Measurements from ENCODE around the gene C1QA. TPM values are rescaled to one million over a fixed set of nuclear protein-coding genes. Genes with fewer than 3 reads are reported as not detected.

The C1QA gene
- total RNA-seq, 1 experiment from 2014 or later, result not detected

DNA sequence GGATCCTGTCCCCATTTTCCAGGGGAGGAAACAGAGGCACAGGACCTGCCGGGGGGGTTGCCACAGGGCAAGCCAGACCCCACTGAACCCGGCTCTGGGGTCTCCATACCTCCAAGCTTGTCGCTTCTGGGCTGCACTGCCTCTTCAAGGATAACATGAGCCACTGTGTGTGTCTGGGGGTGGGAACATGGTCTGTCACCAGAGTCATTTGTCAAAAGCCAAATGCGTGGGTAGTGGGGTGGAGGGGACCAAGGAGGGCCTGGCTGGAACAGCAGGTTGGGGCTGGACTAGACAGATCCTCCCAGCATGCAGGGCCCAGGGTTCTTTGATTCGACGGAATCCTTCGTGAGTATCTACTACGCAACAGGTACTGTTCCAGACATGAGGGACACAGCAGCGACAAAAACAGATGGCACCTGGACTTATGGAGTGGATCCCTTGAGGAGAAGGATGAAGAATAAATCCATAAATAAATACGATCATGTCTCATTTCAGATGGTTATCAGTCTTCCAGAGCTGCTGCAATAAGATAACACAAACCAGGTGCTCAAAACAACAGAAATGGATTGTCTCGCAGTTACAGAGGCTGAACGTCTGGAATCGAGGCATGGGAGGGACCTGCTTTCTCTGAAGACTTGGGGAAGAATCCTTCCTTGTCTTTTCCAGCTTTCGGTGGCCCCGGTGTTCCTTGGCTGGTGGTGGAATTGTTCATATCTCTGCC, 45.3 kb downstream of the C1QA start:
- BruUV-seq (replicated peaks), result no TSS peak
- Histone ChIP-seq H3K27me3 (replicated peaks; ENCODE audit: insufficient read depth, low read depth, low read length, poor library complexity) (no peaks in the 10 kb centered on the region), H3K4me1 (ENCODE audit: insufficient read depth, low read length, poor library complexity, severe bottlenecking) (peaks cover 27% of the 10 kb centered on the region), H3K9me3 (ENCODE audit: low read depth, low read length, poor library complexity, severe bottlenecking) (no peaks in the 10 kb centered on the region), H3K4me3 (ENCODE audit: low read depth, low read length, poor library complexity, severe bottlenecking) (no peak overlapping the region), H3K27ac (ENCODE audit: low read depth, low read length, poor library complexity, severe bottlenecking) (no peak overlapping the region), H3K36me3 (ENCODE audit: insufficient read depth, low read length, poor library complexity, severe bottlenecking) (no peaks in the 10 kb centered on the region)
- ChIA-PET CTCF (no interaction called here), POLR2A (ENCODE audit: low non-redundant PET) (no interaction called here)
- intact Hi-C loops (cut with micrococcal nuclease; ENCODE audit: unreplicated experiment), result no loop called here
- no peak for DNase-seq (ENCODE audit: low spot score)
- TF ChIP-seq CTCF (conservative IDR thresholded peaks at IDR 0.05; ENCODE audit: low read depth, low read length) (no peak), EZH2 (IDR thresholded peaks at IDR 0.05; ENCODE audit: borderline replicate concordance, low read depth, low read length, poor library complexity, severe bottlenecking) (no peak)

DNA sequence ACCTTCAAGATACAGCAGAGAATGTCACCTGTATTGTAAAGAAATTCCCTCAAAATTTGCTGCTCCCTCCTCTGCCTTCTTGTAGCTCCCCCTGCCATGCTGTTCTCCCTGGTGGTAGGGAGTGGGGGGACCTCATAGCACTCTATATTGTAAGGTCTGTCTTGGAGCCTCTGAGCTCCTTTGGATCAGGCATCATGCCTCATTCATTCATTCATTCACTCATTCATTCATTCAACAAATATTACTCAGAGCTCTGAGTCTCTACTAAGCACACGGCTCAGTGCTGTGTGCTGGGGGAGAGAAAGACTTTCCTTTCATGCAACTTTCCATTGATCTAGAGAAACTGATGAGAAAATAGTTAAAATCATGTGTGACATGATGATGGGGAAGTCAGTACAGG, 47.1 kb downstream of the C1QA start:
- Histone ChIP-seq H3K36me3 (ENCODE audit: insufficient read depth, low read length, poor library complexity, severe bottlenecking) (no peaks in the 10 kb centered on the region), H3K4me1 (ENCODE audit: insufficient read depth, low read length, poor library complexity, severe bottlenecking) (peaks cover 8% of the 10 kb centered on the region), H3K4me3 (ENCODE audit: low read depth, low read length, poor library complexity, severe bottlenecking) (no peak overlapping the region), H3K27ac (ENCODE audit: low read depth, low read length, poor library complexity, severe bottlenecking) (no peak overlapping the region), H3K9me3 (ENCODE audit: low read depth, low read length, poor library complexity, severe bottlenecking) (no peaks in the 10 kb centered on the region), H3K27me3 (replicated peaks; ENCODE audit: insufficient read depth, low read depth, low read length, poor library complexity) (no peaks in the 10 kb centered on the region)
- DNase-seq (ENCODE audit: low spot score), result no peak
- ChIA-PET POLR2A (ENCODE audit: low non-redundant PET) (no interaction called here), CTCF (no interaction called here)
- TF ChIP-seq CTCF (conservative IDR thresholded peaks at IDR 0.05; ENCODE audit: low read depth, low read length) (no peak), EZH2 (IDR thresholded peaks at IDR 0.05; ENCODE audit: borderline replicate concordance, low read depth, low read length, poor library complexity, severe bottlenecking) (no peak)
- intact Hi-C loops (cut with micrococcal nuclease; ENCODE audit: unreplicated experiment), result no loop called here
- no TSS peak for BruUV-seq (replicated peaks)

DNA sequence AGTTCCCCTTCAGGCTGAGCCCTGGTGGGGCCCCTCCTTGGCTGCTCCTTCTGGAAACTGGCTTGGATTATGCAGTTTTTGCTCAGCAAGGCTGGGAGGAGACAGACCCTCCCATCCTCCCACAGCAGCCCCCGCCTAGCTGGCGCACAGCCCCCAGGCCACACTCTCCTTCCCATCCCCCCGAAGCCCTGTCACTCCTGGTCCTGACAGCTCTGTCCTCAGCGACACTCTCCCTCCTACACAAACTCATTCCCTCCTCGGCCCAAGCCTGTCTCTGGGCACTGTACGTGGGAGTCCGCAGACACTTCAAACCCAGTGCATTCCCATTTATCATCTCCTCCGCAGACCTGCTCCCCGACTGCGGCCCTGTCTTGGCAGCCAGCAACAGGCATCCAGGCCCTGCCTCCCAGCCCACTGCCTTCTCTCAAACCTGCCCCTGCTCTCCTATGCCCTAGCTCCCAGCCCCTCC, 49.2 kb downstream of the C1QA start:
- no peak overlapping the region for H3K4me3 ChIP-seq (ENCODE audit: low read depth, low read length, poor library complexity, severe bottlenecking)
- POLR2A ChIA-PET (ENCODE audit: low non-redundant PET), result no interaction called here
- peaks cover 3% of the 10 kb centered on the region for H3K4me1 ChIP-seq (ENCODE audit: insufficient read depth, low read length, poor library complexity, severe bottlenecking)
- H3K27me3 ChIP-seq (replicated peaks; ENCODE audit: insufficient read depth, low read depth, low read length, poor library complexity), result no peaks in the 10 kb centered on the region
- intact Hi-C loops (cut with micrococcal nuclease; ENCODE audit: unreplicated experiment), result no loop called here
- no peak for DNase-seq (ENCODE audit: low spot score)
- BruUV-seq (replicated peaks), result no TSS peak
- H3K27ac ChIP-seq (ENCODE audit: low read depth, low read length, poor library complexity, severe bottlenecking), result no peak overlapping the region
- TF ChIP-seq EZH2 (IDR thresholded peaks at IDR 0.05; ENCODE audit: borderline replicate concordance, low read depth, low read length, poor library complexity, severe bottlenecking) (no peak), CTCF (conservative IDR thresholded peaks at IDR 0.05; ENCODE audit: low read depth, low read length) (no peak)
- no peaks in the 10 kb centered on the region for H3K9me3 ChIP-seq (ENCODE audit: low read depth, low read length, poor library complexity, severe bottlenecking)
- CTCF ChIA-PET, result no interaction called here
- no peaks in the 10 kb centered on the region for H3K36me3 ChIP-seq (ENCODE audit: insufficient read depth, low read length, poor library complexity, severe bottlenecking)

All from A673 (cell line).